D721Med (cell line): ENCODE measurements around the gene RDH13.
"Not testable (repeated sequence)": the region's sequence is repeated elsewhere in the genome, so short reads cannot be mapped to it uniquely, and the experiment has no call there.

Source experiments
- DNase-seq: peaks from one replicate; pipeline ENCODE4 v3.0.0; 2011; ENCODE audit warnings: low spot score; ENCODE audit not compliant: insufficient read length
- FAIRE-seq: peaks from 2 replicates; lab custom pipeline; 2011; peaks lifted over from hg19 to GRCh38; lab: Jason Lieb, UNC
- CTCF ChIP-seq: IDR thresholded peaks from 2 replicates; pipeline ENCODE4 v1.5.1; 2012; ENCODE audit warnings: mild to moderate bottlenecking, control low read depth; ENCODE audit not compliant: insufficient read depth; ENCODE audit errors: missing control alignments

Gene RDH13

GRCh38 chr19:55041627-55042343, 21.2 kb downstream of the RDH13 start:
- FAIRE-seq: no peak
- no peak for DNase-seq
- no peak for TF ChIP-seq CTCF

GRCh38 chr19:55041244-55041626, 21.7 kb downstream of the RDH13 start:
- DNase-seq: no peak
- FAIRE-seq: no peak
- TF ChIP-seq CTCF: no peak

- not testable (repeated sequence) for DNase-seq, FAIRE-seq
Observed at GRCh38 chr19:55040654-55041053, 22.3 kb downstream of the RDH13 start.

GRCh38 chr19:55037603-55038002, 25.3 kb downstream of the RDH13 start:
- not testable (repeated sequence) for DNase-seq, FAIRE-seq

GRCh38 chr19:55036058-55036457, 26.9 kb downstream of the RDH13 start:
- FAIRE-seq (no peak), DNase-seq (no peak)
- TF ChIP-seq CTCF: no peak

GRCh38 chr19:55034751-55035150, 28.2 kb downstream of the RDH13 start:
- FAIRE-seq: no peak
- TF ChIP-seq CTCF: no peak
- no peak for DNase-seq

- not testable (repeated sequence) for DNase-seq, FAIRE-seq
Observed at GRCh38 chr19:55032976-55033643, 29.8 kb downstream of the RDH13 start.

GRCh38 chr19:55032170-55032800, 30.7 kb downstream of the RDH13 start:
- FAIRE-seq (no peak), DNase-seq (no peak)
- no peak for TF ChIP-seq CTCF
